ENCODE data around the gene GPA33. TPM values are rescaled to one million over a fixed set of nuclear protein-coding genes. Genes with fewer than 3 reads are reported as not detected.

Gene GPA33
- polyA plus RNA-seq, 1 donor (not counting 4 experiments of a cell fraction or from before 2014, with no cell fraction given), result not detected

- Histone ChIP-seq H3K36me3 (ENCODE audit: control insufficient read depth in 2 of 2, extremely low read depth in 1 of 2, insufficient read depth in 2 of 2, low read length in 2 of 2) (no peaks in the 10 kb centered on the region), H3K9ac (ENCODE audit: control insufficient read depth, extremely low read depth, insufficient read depth, low read length) (no peak overlapping the region), H3K27me3 (ENCODE audit: control insufficient read depth, extremely low read depth, insufficient read depth, low read length) (no peaks in the 10 kb centered on the region), H3K27ac (ENCODE audit: control insufficient read depth, insufficient read depth, low read length) (no peak overlapping the region), H3K9me1 (ENCODE audit: control insufficient read depth, extremely low read depth, insufficient read depth, low read length) (no peaks in the 10 kb centered on the region), H3K4me1 (ENCODE audit: control insufficient read depth, extremely low read depth, insufficient read depth, low read length) (peaks cover 18% of the 10 kb centered on the region), H3K4me2 (ENCODE audit: control insufficient read depth, extremely low read depth, insufficient read depth, low read depth, low read length) (peak overlapping the region; percentile 57), H3K9me3 (ENCODE audit: control insufficient read depth, low read depth, low read length) (no peaks in the 10 kb centered on the region), H3K4me3 (ENCODE audit: control insufficient read depth in 2 of 3, extremely low read depth in 1 of 3, insufficient read depth in 2 of 3, low read depth in 1 of 3, low read length in 3 of 3) (no peak overlapping the region), H3K79me2 (ENCODE audit: control insufficient read depth, insufficient read depth, low read length) (no peaks in the 10 kb centered on the region), H4K20me1 (ENCODE audit: control insufficient read depth, extremely low read depth, insufficient read depth, low read length) (no peaks in the 10 kb centered on the region), H2AFZ (ENCODE audit: control insufficient read depth, low read length) (no peak overlapping the region)
- DNase-seq (ENCODE audit: low read depth, low spot score) (peak; percentile 42), FAIRE-seq (peak; percentile 86)
- dilution Hi-C loops (cut with MboI; ENCODE audit: extremely low pct_ligation_motif_present, low sequenced_read_pairs), result no loop called here
- TF ChIP-seq EZH2 (IDR thresholded peaks at IDR 0.05; ENCODE audit: low read length), result no peak
- TF ChIP-seq CTCF (optimal IDR thresholded peaks at IDR 0.05 in 1 of 3, IDR thresholded peaks at IDR 0.05 in 1 of 3, conservative IDR thresholded peaks at IDR 0.05 in 1 of 3; ENCODE audit: extremely low read depth in 1 of 3, insufficient read depth in 2 of 3, low read length in 3 of 3), result no peak
Observed at GRCh38 chr1:167095368-167095767, 5.2 kb upstream of the GPA33 start.

DNA sequence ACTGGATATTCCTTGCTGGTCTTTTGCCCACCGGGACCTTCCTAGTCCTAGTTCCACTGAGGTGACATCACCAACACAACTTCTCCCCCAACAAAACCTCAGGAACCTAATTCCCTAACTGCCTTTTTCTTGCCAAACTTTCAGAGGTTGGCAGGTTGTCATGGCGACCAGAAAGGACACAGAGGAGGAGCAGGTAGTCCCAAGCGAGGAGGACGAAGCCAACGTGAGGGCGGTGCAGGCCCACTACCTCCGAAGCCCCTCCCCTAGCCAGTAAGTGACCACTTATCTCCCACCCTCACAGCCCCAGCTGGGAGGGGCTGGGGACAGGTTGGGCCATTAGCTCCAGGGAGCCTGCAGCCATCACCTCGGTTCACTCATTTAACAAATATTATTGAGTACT, 4.5 kb upstream of the GPA33 start:
- no peaks in the 10 kb centered on the region for H4K20me1 ChIP-seq (ENCODE audit: control insufficient read depth, extremely low read depth, insufficient read depth, low read length)
- no peak for TF ChIP-seq CTCF (optimal IDR thresholded peaks at IDR 0.05 in 1 of 3, IDR thresholded peaks at IDR 0.05 in 1 of 3, conservative IDR thresholded peaks at IDR 0.05 in 1 of 3; ENCODE audit: extremely low read depth in 1 of 3, insufficient read depth in 2 of 3, low read length in 3 of 3)
- TF ChIP-seq EZH2 (IDR thresholded peaks at IDR 0.05; ENCODE audit: low read length), result no peak
- H3K4me3 ChIP-seq (ENCODE audit: control insufficient read depth in 2 of 3, extremely low read depth in 1 of 3, insufficient read depth in 2 of 3, low read depth in 1 of 3, low read length in 3 of 3), result no peak overlapping the region
- DNase-seq (ENCODE audit: low read depth, low spot score), result no peak
- no peak for FAIRE-seq
- no peaks in the 10 kb centered on the region for H3K36me3 ChIP-seq (ENCODE audit: control insufficient read depth in 2 of 2, extremely low read depth in 1 of 2, insufficient read depth in 2 of 2, low read length in 2 of 2)
- H3K9me3 ChIP-seq (ENCODE audit: control insufficient read depth, low read depth, low read length), result no peaks in the 10 kb centered on the region
- no peaks in the 10 kb centered on the region for H3K9me1 ChIP-seq (ENCODE audit: control insufficient read depth, extremely low read depth, insufficient read depth, low read length)
- dilution Hi-C loops (cut with MboI; ENCODE audit: extremely low pct_ligation_motif_present, low sequenced_read_pairs), result no loop called here
- H3K27ac ChIP-seq (ENCODE audit: control insufficient read depth, insufficient read depth, low read length), result no peak overlapping the region
- no peaks in the 10 kb centered on the region for H3K79me2 ChIP-seq (ENCODE audit: control insufficient read depth, insufficient read depth, low read length)
- no peak overlapping the region for H3K9ac ChIP-seq (ENCODE audit: control insufficient read depth, extremely low read depth, insufficient read depth, low read length)
- H2AFZ ChIP-seq (ENCODE audit: control insufficient read depth, low read length), result no peak overlapping the region
- no peak overlapping the region for H3K4me2 ChIP-seq (ENCODE audit: control insufficient read depth, extremely low read depth, insufficient read depth, low read depth, low read length)
- H3K27me3 ChIP-seq (ENCODE audit: control insufficient read depth, extremely low read depth, insufficient read depth, low read length), result no peaks in the 10 kb centered on the region
- H3K4me1 ChIP-seq (ENCODE audit: control insufficient read depth, extremely low read depth, insufficient read depth, low read length), result peaks cover 18% of the 10 kb centered on the region

Data from keratinocyte (primary cell).